Cardiac muscle cell (in vitro differentiated cells and primary cell): ENCODE results near the gene CPNE5. TPM values are rescaled to one million over a fixed set of nuclear protein-coding genes. Genes with fewer than 3 reads are reported as not detected.

Experiments
- DNase-seq, 2 donors: peaks; one replicate each; pipeline versions ENCODE4 v3.0.0 to v3.0.0-alpha.2; 2010 to 2017; ENCODE audit warnings: low read depth in 1 of 2, low spot score in 1 of 2
- H3K27ac ChIP-seq: fragments of 200-600 bp; sonication (generic); 2 replicates; pipeline ENCODE4 v1.5.1; 2016
- H3K27me3 ChIP-seq: fragments of 200-600 bp; sonication (generic); 2 replicates; pipeline ENCODE4 v1.6.0; 2016; ENCODE audit warnings: control low read depth
- H3K36me3 ChIP-seq: fragments of 200-600 bp; sonication (generic); 2 replicates; pipeline ENCODE4 v1.5.1; 2016; ENCODE audit warnings: control low read depth
- H3K4me1 ChIP-seq: fragments of 200-600 bp; sonication (generic); 2 replicates; pipeline ENCODE4 v1.8.1; 2017; ENCODE audit warnings: low read depth, mild to moderate bottlenecking, mixed run types
- H3K4me3 ChIP-seq: fragments of 200-600 bp; sonication (generic); 2 replicates; pipeline ENCODE4 v1.5.1; 2016; ENCODE audit warnings: mild to moderate bottlenecking
- H3K9me3 ChIP-seq: fragments of 200-600 bp; sonication (generic); 2 replicates; pipeline ENCODE4 v1.5.1; 2017; ENCODE audit warnings: low read depth, mild to moderate bottlenecking, control low read depth
- polyA plus RNA-seq: library from polyadenylated mRNA; unstranded; fragments of >200 nt; fragmentation: Nextera tagmentation; extraction: Ambion mirVana; gene quantifications from 2 replicates; pipeline ENCODE4 v1.2.1, GENCODE V29; 2016
- total RNA-seq: library from RNA; depleted of rRNA; stranded (reverse); fragments of >200 nt; gene quantifications from 2 replicates; pipeline ENCODE4 v1.2.3, GENCODE V29; 2016
- TF ChIP-seq, protein P1 (sequence below): IDR thresholded peaks from 2 replicates; pipeline ENCODE4 v1.5.1; 2012; ENCODE audit warnings: low read depth, mild to moderate bottlenecking, low read length

Gene CPNE5
- total and polyA plus RNA-seq, 2 experiments from 2014 or later: 51.6 to 52.1 TPM

DNA sequence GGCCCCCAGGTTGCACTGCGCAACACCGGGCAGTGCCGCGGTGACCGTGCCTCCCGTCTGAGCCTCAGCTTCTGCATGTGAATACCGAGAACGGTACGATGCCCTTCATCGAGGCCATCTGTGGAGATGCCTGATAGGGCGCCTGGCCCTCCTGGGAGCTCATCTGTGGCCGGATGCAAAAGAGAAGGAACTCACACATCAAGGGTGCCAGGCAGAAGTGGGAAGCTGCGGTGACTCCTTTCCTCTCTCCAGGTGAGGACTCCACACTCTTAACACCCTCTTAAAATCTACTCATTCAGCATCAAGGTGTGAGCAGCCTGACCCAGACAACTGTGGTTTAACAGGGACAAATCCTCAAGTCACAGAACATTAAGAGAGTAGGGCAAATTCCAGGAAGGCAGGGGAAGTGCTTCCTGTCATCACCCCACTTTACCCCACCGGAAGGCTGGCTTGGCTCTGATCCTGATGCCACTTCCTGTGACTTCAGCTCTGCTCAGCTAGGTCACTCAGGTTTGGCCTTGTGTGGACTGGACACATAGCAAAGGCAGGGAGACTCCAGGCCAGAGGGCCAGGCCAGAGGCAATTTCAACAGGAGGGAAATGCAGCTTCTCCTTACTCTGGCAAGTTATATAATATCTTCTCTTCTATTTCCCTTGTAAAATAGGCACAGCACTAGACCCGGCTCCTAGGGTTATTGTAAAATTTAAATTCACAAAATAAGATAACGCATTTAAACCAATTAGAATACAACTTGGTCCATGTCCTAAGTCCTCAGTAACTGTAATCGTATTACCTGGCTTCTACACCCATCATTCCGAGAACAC is 69.4 kb downstream of the CPNE5 start:
- H3K36me3 ChIP-seq: no peaks in the 10 kb centered on the region
- TF ChIP-seq, protein P1, sequence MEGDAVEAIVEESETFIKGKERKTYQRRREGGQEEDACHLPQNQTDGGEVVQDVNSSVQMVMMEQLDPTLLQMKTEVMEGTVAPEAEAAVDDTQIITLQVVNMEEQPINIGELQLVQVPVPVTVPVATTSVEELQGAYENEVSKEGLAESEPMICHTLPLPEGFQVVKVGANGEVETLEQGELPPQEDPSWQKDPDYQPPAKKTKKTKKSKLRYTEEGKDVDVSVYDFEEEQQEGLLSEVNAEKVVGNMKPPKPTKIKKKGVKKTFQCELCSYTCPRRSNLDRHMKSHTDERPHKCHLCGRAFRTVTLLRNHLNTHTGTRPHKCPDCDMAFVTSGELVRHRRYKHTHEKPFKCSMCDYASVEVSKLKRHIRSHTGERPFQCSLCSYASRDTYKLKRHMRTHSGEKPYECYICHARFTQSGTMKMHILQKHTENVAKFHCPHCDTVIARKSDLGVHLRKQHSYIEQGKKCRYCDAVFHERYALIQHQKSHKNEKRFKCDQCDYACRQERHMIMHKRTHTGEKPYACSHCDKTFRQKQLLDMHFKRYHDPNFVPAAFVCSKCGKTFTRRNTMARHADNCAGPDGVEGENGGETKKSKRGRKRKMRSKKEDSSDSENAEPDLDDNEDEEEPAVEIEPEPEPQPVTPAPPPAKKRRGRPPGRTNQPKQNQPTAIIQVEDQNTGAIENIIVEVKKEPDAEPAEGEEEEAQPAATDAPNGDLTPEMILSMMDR: no peak
- H3K27ac ChIP-seq: peak overlapping the region; percentile 90
- H3K4me1 ChIP-seq: peaks cover 53% of the 10 kb centered on the region
- peak; percentile 32 to 67 for DNase-seq
- no peaks in the 10 kb centered on the region for H3K9me3 ChIP-seq
- H3K4me3 ChIP-seq: no peak overlapping the region
- H3K27me3 ChIP-seq: no peaks in the 10 kb centered on the region

DNA sequence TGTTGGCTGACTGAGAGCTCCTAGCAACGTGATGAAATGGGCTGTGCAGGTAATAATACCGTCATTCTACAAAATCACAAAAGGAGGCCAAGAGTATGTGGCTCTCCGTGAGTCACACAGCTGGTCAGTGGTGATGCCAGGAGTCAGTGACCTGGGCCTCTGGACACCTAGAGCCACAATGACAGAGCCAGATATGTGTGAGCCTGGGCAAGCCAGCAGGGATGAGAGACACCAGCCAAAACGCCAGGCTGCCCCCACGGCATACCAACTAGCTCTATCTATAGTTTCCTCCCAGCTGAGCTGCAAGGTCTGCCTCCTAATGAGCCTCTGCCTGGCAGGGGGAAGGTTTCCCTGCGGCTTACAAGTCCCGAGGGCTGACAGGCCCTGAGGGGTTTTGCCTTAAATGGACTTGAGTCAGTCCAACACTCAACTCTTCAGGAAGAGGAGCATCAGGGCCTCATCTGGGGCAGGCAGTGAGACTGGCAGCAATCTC is 70.0 kb downstream of the CPNE5 start:
- peak overlapping the region; percentile 90 for H3K27ac ChIP-seq
- DNase-seq: peak; percentile 38 to 80
- H3K27me3 ChIP-seq: no peaks in the 10 kb centered on the region
- H3K36me3 ChIP-seq: no peaks in the 10 kb centered on the region
- no peaks in the 10 kb centered on the region for H3K9me3 ChIP-seq
- H3K4me1 ChIP-seq: peaks cover 57% of the 10 kb centered on the region
- TF ChIP-seq, protein P1: no peak
- H3K4me3 ChIP-seq: no peak overlapping the region

DNA sequence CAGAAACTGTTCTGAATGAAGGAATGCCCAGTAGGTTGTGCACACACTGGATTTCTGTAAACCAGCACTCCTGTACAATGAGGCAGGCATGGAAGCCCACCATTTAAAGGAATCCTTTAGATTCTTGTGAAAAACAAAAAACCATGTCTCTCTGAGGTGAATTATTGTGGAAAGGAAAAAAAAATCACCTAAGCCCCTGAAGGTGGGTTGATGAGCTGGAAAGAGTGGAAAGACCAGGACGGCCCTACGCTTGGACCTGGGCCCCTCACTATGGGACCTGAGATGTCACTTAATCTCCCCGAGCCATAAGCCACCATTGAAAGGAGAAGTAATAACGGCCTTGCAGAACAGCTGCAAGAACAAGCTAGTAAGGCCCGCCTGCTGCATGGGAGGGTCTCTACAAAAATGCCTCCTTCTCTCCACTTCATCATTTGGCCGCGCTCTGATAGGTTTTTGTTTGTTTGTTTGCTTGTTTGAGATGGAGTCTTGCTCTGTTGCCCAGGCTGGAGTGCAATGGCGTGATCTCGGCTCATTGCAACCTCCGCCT is 72.8 kb downstream of the CPNE5 start:
- Histone ChIP-seq H3K4me3 (no peak overlapping the region), H3K4me1 (peaks cover 47% of the 10 kb centered on the region), H3K27ac (no peak overlapping the region), H3K27me3 (no peaks in the 10 kb centered on the region), H3K36me3 (no peaks in the 10 kb centered on the region), H3K9me3 (no peaks in the 10 kb centered on the region)
- no peak for DNase-seq
- TF ChIP-seq, protein P1: no peak

DNA sequence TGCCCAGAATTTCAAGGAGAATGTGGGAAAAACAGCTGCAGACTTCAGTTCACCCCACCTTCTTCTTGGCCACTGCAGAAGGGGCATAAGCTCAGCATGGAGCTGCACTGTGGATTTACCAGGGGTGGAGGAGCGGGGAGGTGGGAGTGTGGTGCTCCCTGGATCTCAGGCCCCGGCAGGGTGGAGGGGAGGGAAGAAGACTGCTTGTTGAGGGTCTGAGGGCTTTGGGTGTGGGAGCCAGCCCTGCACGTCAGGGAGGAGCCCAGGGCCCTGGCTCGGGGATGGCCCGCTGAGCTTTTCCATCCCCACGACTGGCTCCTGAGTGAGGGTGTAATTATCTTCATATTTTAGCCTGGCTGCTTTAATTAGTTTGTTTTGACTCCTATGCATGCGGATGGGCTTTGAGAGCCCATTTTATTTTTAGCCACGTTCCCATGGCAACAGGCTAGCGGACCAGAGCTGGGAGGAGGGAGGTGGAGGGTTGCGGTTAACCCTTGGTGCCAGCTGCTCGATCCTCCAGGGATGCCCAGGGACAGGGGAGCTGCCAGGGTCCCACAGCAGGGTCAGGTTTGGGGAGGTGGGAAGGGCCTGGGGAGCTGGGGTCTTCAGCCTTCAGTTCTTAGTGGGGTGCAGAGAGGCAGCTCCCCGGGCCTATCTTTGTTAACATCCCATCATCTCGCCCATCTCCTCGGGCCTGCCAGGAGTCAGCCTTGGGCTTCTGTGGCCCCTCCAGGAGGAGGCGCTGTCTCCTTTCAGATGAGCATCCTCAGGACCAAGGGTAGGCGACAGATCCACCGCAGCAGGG is 73.4 kb downstream of the CPNE5 start:
- Histone ChIP-seq H3K36me3 (no peaks in the 10 kb centered on the region), H3K27me3 (no peaks in the 10 kb centered on the region), H3K4me1 (peaks cover 47% of the 10 kb centered on the region), H3K4me3 (no peak overlapping the region), H3K27ac (peak overlapping the region; percentile 32), H3K9me3 (no peaks in the 10 kb centered on the region)
- peak; percentile 91 to 94 for DNase-seq
- TF ChIP-seq, protein P1: peak; percentile 98

DNA sequence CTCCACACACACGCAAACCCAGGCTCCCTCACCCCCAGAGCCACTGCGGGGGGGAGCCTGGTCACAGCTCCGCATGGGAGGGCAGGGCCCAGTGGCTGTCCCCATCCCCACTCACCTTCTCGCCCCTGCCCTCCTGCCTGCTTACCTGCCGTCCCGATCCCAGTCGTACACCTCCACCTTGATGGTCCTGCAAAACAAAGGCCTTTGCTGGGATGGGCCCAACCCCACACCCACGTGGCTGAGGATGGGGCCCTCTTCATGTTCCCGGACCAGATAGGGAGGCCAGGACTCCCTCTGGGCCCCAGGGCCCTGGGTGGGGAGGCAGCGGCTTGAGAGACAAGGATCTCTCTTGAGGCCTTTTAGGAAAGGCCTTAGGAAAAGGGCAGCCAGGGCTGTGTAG is 74.1 kb downstream of the CPNE5 start:
- H3K9me3 ChIP-seq: no peaks in the 10 kb centered on the region
- peaks cover 47% of the 10 kb centered on the region for H3K4me1 ChIP-seq
- peak overlapping the region; percentile 32 for H3K27ac ChIP-seq
- H3K4me3 ChIP-seq: no peak overlapping the region
- TF ChIP-seq, protein P1: no peak
- no peaks in the 10 kb centered on the region for H3K36me3 ChIP-seq
- DNase-seq: no peak
- no peaks in the 10 kb centered on the region for H3K27me3 ChIP-seq
